Measurements from ENCODE around the gene CEP170B.
"Not testable (repeated sequence)": the region's sequence is repeated elsewhere in the genome, so short reads cannot be mapped to it uniquely, and the experiment has no call there.

The CEP170B gene

GRCh38 chr14:104844306-104845032 is 20.6 kb upstream of the CEP170B start:
- DNase-seq: no peak

GRCh38 chr14:104845033-104845666 is 19.9 kb upstream of the CEP170B start:
- no peak for DNase-seq

GRCh38 chr14:104845834-104846441 is 19.1 kb upstream of the CEP170B start:
- DNase-seq: no peak

GRCh38 chr14:104852280-104852663 is 12.8 kb upstream of the CEP170B start:
- DNase-seq: no peak

- no peak for DNase-seq
Measured at GRCh38 chr14:104855532-104856090, 9.5 kb upstream of the CEP170B start.

- DNase-seq: no peak
Measured at GRCh38 chr14:104856157-104856868, 8.8 kb upstream of the CEP170B start.

- no peak for DNase-seq
Measured at GRCh38 chr14:104856869-104857860, 7.9 kb upstream of the CEP170B start.

GRCh38 chr14:104857931-104858330 is 7.1 kb upstream of the CEP170B start:
- not testable (repeated sequence) for DNase-seq

- no peak for DNase-seq
Measured at GRCh38 chr14:104858811-104859426, 6.1 kb upstream of the CEP170B start.

GRCh38 chr14:104859900-104860299 is 5.2 kb upstream of the CEP170B start:
- no peak for DNase-seq

GRCh38 chr14:104860414-104860813 is 4.7 kb upstream of the CEP170B start:
- DNase-seq: no peak

GRCh38 chr14:104863131-104863862 is 1.8 kb upstream of the CEP170B start:
- no peak for DNase-seq

- DNase-seq: no peak
Measured at GRCh38 chr14:104863923-104864266, 1.2 kb upstream of the CEP170B start.

- peak; percentile 41 for DNase-seq
Measured at GRCh38 chr14:104864267-104865080, 594 bp upstream of the CEP170B start.

- DNase-seq: peak; percentile 32
Measured at GRCh38 chr14:104865631-104866441, 768 bp downstream of the CEP170B start.

- no peak for DNase-seq
Measured at GRCh38 chr14:104866451-104867370, 1.6 kb downstream of the CEP170B start.

GRCh38 chr14:104867371-104868059 is 2.4 kb downstream of the CEP170B start:
- no peak for DNase-seq

All from NCI-H526 treated with DMSO at 0.1 percent for 48 hours (cell line).